Fibroblast of the aortic adventitia (primary cell): ENCODE measurements around the gene FRAS1. TPM values are rescaled to one million over a fixed set of nuclear protein-coding genes. Genes with fewer than 3 reads are reported as not detected.
"Not testable (repeated sequence)": the region's sequence is repeated elsewhere in the genome, so short reads cannot be mapped to it uniquely, and the experiment has no call there.

ENCODE experiments used
- DNase-seq: peaks from one replicate; pipeline ENCODE4 v3.0.0-alpha.2; 2010; ENCODE audit warnings: low read depth
- H3K4me3 ChIP-seq: 2 replicates; pipeline ENCODE4 v1.5.1; 2011; ENCODE audit warnings: low read depth, mild to moderate bottlenecking, control low read depth, low read length, moderate library complexity
- CTCF ChIP-seq: IDR thresholded peaks from 2 replicates; pipeline ENCODE4 v1.5.1; 2011; ENCODE audit warnings: mild to moderate bottlenecking, low read length, control low read depth, inconsistent platforms; ENCODE audit not compliant: insufficient read depth
- total RNA-seq: library from RNA; depleted of rRNA; stranded (reverse); fragments of >200 nt; gene quantifications from 2 replicates; pipeline ENCODE4 v1.2.3, GENCODE V29; 2012; ENCODE audit warnings: low replicate concordance

FRAS1 gene
- total RNA-seq, 1 donor = 1.9 TPM

GRCh38 chr4:78460368-78460767, 403.2 kb downstream of the FRAS1 start:
- TF ChIP-seq CTCF = no peak
- H3K4me3 ChIP-seq = no peak overlapping the region
- no peak for DNase-seq

GRCh38 chr4:78464265-78464664, 407.1 kb downstream of the FRAS1 start:
- DNase-seq = no peak
- H3K4me3 ChIP-seq = no peak overlapping the region
- TF ChIP-seq CTCF = no peak

GRCh38 chr4:78467223-78467622, 410.1 kb downstream of the FRAS1 start:
- not testable (repeated sequence) for H3K4me3 ChIP-seq, DNase-seq

- DNase-seq = no peak
- H3K4me3 ChIP-seq = no peak overlapping the region
- no peak for TF ChIP-seq CTCF
Observed at GRCh38 chr4:78468272-78468671, 411.1 kb downstream of the FRAS1 start.

- TF ChIP-seq CTCF = no peak
- no peak for DNase-seq
Observed at GRCh38 chr4:78476108-78476704, 419.1 kb downstream of the FRAS1 start.

GRCh38 chr4:78477276-78477675, 420.2 kb downstream of the FRAS1 start:
- no peak overlapping the region for H3K4me3 ChIP-seq
- peak; percentile 39 for DNase-seq
- TF ChIP-seq CTCF = no peak

More at GRCh38 chr4:78476108-78476704, 419.1 kb downstream of the FRAS1 start:
- H3K4me3 ChIP-seq = no peak overlapping the region

GRCh38 chr4:78478523-78478922, 421.4 kb downstream of the FRAS1 start:
- no peak for DNase-seq
- no peak overlapping the region for H3K4me3 ChIP-seq
- TF ChIP-seq CTCF = no peak
